Measurements from ENCODE around the gene CHMP4B.
A peak's percentile ranks its signal among the peaks of the same experiment; 100 is the strongest.
"Not testable (repeated sequence)": the region's sequence is repeated elsewhere in the genome, so short reads cannot be mapped to it uniquely, and the experiment has no call there.

Gene CHMP4B

DNA sequence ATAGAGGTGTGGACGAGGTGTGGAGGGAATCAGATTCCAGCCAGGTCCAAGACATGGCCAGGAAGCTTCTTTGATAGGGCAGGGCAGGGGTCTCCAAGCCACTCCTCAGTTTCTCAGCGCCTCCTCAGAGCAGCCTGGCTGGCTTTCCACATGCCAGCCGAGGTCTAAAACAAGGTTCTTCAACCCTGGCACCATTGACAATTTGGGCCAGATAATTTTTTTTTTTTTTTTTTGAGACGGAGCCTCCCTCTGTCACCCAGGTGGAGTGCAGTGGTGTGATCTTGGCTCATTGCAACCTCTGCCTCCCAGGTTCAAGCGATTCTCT, 21.3 kb upstream of the CHMP4B start:
- DNase-seq (ENCODE audit: low read depth), result no peak

DNA sequence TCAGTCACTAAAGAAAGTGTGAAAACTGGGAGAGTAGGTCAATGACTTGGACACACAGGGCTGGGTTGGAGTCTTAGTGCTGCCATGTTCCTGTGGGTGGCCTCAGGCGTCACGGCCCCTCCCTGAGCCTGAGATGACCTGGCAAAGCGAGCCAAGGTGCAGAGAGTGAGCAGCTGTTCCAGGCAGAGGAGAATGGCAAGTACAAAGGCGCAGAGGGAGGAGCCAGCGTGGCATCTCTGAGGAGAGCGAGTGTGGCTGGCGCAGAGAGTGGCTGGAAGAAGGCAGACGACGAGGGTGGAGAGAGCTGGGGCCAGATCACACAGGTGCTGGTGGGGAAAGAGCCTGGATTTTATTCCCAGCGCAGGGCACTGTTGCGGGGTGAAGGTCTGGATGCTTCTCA, 20.6 kb upstream of the CHMP4B start:
- no peak for DNase-seq (ENCODE audit: low read depth)

DNA sequence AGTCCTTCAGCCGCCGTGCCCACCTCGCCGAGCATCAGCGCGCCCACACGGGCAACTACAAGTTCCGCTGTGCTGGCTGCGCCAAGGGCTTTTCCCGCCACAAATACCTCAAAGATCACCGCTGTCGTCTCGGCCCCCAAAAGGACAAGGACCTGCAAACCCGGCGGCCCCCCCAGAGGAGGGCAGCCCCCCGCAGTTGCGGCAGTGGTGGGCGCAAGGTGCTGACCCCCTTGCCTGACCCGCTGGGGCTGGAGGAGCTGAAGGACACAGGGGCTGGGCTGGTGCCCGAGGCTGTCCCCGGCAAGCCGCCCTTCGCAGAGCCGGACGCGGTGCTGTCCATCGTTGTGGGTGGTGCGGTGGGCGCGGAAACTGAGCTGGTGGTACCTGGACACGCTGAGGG, 20.1 kb upstream of the CHMP4B start:
- no peak for DNase-seq (ENCODE audit: low read depth)

DNA sequence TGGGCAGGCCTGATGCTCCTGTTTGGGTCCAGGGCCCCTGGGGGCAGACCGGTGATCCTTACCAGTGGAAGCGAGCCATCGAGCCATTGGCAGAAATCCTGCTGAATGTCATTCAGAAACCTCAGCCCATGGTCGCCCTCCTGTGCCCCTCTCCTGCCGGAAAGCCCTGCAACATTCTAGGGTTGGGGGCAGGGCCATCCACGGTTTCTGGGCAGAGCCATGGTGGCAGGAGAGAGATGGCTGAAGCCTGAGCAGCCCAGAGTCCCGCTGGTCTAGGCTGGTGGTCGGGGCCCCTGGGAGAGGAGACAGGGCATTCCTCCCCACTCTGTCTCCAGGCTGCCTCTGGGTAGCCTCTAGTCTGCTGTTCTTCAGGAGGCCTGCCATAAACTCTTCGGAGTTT, 19.6 kb upstream of the CHMP4B start:
- no peak for DNase-seq (ENCODE audit: low read depth)

DNA sequence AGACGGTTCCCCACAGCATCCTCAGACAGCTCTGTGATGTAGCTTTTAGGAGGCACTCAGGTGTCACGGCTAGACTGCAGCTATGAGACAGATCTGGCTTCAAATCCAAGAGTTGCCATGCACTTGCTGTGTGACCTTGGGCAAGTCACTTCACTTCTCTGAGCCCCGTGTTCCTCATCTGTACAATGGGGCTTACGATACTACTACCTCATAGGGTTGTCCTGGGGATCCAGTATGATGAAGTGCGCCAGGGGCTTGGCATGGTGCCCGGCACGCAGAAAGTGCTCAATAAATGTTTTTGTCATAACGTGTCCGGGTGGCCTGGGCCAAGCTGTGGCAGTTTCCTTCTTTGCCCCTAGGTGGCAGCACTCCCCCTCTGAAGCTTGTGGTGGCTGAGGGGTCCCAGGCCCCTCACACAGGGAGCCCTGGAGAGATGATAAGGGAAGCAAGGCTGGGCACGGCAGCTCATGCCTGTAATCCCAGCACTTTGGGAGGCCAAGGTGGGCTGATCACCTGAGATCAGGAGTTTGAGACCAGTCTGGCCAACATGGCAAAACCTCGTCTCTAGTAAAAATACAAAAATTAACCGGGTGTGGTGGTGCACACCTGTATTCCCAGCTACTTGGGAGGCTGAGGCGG, 19.1 kb upstream of the CHMP4B start:
- no peak for DNase-seq (ENCODE audit: low read depth)

DNA sequence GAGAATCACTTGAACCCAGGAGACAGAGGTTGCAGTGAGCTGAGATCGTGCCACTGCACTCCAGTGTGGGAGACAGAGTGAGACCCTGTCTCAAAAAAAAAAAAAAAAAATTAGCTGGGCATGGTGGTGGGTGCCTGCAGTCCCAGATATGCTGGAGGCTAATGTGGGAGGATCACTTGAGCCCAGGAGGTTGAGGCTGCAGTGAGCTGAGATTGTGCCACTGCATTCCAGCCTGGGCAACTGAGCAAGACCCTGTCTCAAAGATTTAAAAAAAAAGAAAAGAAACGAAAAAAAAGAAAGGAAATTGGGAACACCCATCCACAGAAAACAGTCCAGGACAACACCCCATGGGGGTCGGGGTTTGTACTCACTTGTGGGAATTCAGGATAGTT, 18.6 kb upstream of the CHMP4B start:
- DNase-seq (ENCODE audit: low read depth), result not testable (repeated sequence)

DNA sequence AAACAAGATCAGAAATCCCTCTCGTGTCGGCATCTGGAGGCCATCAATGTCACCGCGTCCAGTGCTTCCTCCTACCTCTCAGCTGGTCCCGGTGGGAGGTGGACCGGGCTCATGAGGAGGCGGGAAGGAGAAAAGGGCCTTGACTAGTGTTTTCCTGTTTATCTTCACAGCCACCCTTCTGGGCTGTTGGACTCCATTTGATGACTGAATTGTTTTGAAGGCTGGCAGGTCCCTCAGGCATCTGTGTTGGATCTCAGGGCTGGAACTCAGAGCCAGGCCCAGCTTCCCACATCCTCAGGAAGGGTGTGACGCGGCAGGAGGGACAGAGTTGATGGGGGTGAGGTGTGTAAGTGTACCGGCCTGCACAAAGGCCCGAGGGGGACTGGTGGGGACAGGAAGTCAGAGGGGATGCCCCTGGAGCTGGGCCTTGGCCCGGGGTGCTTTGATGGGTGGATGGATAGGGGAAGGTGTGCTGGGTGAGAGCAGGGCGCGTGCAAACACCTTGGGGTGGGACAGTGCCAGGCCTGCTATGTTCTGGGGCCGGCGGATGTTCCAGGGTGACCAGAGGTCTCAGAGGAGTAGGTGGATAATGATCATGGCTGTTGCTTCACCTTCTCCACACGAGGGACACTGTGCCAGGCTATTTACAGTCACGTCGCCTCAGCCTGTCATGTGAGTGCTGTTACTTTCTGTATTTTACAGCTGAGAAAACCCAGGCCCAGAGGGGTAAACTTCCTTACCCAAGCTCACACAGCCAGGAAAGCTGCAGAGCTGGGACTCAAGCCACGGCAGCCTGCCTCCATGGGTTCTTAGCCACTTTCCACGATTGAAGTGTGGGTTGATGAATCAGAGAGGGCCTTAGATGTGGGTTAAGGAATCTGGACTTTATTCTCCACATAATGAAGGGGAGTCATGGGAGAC, 17.9 kb upstream of the CHMP4B start:
- DNase-seq (ENCODE audit: low read depth), result peak; percentile 18

DNA sequence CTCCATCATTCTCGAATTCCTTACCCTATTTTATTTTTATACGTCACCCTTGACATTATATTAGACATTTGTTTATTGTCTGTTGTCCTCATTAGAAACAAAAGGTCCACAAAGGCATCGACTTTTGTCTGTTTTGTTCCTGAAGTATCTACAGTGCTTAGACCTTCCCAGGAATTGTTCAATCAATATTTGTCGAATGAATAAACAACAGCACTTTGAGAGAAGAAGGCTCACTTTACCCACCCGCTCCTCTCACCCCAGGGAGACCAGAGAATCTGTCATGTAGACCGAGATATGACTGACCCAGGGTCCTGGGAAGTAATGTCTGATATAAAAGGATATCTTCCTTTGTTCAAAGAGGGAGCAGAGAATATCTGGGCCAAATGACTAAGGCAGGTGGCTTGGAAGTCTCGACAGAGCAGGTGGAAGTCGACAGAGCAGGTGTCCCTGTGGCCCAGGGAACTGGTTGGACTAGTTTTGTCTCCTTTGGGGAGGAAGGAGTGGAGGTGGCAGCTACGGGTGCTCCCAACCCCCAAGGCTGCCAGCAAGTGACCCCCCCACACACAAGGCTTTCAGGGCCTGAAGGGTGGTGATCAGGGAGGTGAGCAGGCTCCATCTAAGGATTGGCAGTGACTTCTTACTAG, 14.8 kb upstream of the CHMP4B start:
- DNase-seq (ENCODE audit: low read depth), result no peak

DNA sequence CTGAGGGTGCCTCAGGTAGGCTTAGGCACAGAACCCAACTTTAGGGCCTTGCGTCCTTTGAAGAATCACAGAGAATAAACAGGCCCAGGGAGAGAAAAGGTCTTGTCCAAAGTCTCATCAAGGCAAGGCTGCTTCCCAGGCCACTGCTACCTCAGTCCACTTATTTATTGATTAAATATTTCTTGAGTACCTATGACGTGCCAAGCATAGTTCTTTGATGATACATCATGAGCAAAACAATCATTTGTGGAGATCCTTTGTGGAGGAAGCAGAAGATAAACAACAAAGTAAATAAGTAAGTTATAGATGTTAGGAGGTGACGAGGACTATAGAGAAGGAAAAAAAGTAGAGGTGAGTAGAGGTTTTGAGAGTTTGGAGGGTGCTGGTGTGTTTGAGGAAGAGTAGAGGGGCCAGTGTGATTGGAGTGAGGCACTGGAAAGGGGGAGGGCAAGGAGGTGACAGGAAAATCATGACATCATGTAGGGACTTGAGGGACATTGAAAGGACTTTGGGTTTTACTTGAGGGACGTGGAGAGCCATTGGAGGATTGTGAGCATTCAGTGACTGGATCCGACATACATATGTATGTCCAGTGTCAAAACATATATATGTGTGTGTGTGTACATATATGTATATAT, 14.1 kb upstream of the CHMP4B start:
- no peak for DNase-seq (ENCODE audit: low read depth)

DNA sequence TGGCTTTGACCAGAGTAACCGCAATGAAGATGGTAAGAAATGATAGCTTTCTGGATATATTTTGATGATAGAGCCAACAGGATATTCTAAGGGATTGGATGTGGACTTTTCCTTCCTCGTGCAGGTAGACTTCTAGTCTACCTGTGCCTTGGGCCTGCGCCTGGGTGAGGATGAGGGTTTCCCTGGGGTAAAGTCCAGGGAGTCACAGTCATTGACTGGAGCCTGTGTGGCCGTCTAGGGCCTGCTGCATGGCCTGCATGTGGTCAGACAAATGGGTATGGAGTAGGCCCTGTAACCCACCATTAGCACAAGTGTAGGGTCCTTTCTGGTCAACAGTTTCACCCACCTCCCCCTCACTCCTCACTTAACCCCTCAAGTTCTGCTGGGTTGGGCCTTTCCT, 12.7 kb upstream of the CHMP4B start:
- DNase-seq (ENCODE audit: low read depth), result no peak

DNA sequence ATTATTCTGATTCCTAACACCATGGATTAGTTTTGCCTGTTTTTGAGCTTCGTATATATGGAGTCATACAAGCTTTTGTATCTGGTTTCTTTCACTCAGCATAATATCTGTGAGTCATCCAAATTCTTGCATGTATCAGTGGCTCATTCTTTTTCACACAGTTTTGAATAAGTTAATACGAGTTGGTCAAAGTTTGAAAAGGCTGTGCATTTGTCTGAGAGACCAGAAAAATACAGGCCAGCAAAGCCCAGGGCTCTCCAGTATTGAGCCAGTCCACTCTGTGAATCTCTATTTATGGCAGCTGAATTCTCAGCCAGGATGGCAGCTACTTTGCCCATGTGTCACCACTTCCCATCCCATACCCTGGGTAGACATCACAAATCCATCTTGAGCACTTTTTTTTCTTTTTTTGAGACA, 7.2 kb upstream of the CHMP4B start:
- peak; percentile 61 for DNase-seq (ENCODE audit: low read depth)

DNA sequence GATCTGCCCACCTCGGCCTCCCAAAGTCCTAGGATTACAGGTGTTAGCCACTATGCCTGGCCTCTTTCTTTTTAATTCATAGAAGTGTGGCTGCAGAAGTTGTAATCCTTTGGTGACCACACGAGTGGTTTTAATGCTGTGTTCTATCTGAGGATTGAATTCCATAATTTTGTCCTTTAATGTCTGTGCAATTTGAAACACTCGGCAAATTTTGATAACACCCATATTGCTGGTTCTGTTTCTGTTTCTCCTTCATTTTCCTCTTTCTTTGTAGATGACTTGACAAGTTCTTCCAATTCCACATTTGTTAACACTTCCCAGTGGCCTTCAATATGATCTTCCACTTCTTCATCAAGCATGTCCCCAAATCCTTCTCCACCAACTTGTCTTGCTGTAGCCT, 2.8 kb upstream of the CHMP4B start:
- no peak for DNase-seq (ENCODE audit: low read depth)

DNA sequence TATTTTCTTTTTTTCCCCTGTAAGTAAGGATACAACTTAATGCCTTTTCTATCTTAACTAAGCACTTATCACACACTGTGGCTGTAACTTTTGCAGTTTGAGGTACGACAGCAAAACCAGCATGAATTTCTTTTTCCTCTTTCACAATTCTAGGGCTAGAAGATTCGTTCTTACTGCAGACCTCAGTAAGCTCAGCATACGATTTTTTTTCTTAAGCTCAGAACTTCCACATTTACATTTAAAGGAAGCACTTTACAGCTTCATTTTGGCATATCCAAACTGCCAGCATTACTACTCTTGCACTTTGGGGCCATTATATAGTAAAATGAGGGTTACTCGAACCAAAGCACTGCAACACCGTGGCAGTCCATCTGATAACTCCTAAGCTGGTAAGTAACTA, 889 bp upstream of the CHMP4B start:
- DNase-seq (ENCODE audit: low read depth), result no peak

DNA sequence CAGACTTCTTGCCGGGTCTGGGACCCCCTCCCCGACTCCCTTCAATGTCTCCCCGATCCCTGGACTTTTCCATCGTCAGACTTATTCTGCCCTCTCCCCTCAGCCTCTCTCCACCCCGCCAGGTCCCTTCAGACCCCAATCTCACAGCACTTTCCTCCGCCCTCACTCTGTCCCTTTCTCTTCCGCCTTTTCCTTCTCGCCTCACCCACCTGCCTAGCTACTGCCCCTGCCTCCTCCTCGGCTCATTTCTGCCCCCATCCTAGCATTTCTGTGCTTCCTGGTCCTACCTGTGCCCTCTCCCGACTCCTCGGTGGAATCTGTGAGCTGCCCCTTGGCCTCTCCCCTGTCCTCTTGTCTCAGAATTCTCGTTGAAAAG, 616 bp downstream of the CHMP4B start:
- no peak for DNase-seq (ENCODE audit: low read depth)

DNA sequence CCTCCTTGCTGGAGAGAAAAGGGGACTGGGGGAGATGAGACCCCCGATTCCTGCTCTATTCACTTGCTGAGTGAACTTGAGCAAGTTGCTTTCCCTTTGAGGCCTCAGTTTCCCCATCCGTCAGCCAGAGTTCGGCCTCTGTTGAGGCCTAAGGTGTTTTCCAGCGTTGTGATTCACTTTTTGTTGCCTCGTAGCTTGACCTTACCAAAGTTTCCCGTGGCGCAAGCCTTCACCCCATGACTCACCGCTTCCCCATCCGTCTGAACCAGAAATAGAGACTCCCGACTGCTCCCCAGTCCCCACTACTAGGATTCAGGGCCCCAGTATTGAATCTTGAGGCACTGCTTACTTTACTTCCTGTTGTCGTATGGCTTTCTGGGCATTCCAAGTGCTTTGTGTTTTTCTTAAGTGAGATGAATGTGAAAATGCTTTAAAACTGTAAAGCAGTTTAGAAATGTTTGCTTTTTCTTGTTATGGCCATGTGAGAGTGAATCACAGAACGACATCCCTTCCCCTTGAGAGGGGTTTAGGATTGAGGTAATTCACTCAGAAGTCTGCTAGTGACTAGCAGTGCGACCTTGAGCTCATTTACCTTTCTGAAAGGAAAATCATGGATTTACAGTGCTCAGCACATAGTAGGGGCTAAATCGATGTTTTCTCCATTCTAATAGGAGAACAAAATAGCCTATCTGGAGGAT, 1.2 kb downstream of the CHMP4B start:
- DNase-seq (ENCODE audit: low read depth), result peak; percentile 82

DNA sequence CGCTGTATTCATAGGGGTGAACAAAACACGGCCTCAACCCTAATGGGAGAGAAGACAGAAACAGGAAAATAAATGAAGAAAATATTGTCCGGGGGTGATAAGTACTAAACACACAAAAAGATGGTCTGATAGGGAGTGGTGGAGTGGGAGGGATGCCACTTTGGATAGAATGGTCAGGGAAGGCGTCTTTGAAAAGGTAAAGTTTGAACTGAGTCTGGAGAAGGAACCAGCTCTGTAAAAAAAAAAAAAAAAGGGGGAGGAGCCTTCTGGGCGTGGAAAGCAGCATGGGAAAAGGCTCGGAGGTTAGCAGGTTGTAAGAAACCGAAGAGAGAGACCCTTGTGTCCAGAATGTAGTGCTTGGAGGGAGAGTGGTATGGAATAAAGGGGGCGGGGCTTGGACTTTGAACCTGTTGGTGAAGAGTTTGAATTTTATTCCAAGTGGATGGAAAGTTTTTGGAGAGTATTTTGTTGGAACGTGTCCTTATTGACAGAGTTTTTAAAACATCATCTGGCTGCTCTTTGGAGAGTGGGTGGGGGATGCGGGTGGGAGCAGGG, 1.8 kb downstream of the CHMP4B start:
- DNase-seq (ENCODE audit: low read depth), result no peak

DNA sequence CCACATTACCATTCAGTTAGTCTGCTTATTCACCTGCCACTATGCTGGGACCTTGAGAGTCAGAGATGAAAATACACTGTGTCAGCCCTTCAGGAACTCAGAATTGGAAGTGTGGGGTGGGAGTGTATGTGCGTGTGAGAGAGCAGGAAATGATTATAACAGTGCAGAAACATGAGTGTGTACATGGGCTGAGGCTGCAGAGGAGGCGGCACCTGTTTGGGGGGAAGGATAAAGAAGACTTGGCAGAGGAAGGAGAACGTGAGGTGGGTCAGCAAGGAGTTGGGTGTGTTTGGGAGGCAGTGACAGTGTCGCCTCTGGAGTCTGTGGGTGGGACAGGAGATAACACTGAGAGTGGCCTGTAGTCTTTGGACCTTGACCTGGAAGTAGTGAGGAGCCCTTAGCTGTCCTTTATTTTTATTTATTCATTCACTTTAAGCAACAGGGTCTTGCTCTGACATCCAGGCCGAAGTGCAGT, 3.1 kb downstream of the CHMP4B start:
- DNase-seq (ENCODE audit: low read depth), result no peak

DNA sequence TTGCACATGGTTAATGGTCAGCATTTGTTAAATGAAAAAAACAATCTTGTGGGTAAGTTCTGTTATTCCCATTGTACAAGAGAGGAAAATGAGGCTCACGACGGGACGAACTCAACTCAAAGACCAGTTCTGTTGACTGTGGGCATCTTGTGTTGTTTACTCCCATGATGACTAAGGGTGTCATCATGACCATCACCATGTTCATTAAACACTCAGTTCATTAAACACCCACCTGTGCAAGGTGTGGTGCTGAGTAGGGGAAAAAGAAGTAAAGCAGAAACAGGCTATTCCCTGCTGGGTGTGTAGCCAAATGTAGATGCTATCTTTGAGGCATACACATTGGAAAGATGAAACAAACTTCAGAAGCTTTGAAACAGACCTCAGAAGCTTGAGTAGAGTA, 4.5 kb downstream of the CHMP4B start:
- DNase-seq (ENCODE audit: low read depth), result no peak

DNA sequence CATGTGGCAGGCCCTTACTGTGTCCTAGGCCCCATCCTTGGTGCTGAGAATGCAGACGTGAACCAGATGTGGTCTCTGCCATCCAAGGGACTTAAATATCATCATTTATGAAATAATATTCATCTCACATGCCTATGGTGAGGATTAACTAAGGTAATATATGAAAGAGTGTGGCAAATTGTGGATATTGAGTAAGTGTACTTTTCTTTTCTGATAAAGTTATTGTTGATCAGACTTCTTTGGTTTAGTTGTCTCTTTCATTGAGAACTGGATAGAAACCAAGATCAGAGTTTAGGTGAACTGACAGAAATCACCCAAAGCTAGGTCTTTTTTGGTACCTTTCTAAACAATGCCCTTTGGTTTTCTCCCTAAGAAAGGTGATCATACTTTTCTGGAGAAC, 5.0 kb downstream of the CHMP4B start:
- no peak for DNase-seq (ENCODE audit: low read depth)

DNA sequence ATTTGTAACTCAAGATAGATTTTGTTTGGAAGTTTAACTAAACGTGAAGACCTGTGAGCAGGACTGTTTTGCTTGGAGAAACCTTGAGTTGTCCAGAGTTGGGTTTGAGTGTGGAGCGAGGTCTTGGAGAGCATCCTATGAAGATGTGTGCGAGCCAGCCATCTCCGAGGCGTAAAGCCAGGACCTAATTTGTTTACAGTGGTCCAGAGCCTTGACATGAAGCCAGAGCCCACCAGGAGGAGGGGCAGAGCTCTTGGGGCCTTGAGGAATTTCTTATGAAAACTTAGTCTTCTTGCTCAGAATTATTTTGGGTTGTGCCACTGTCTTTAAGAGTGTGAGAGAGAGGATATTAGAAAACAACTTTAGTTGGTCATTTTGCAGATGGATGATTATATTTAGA, 6.3 kb downstream of the CHMP4B start:
- DNase-seq (ENCODE audit: low read depth), result no peak

DNA sequence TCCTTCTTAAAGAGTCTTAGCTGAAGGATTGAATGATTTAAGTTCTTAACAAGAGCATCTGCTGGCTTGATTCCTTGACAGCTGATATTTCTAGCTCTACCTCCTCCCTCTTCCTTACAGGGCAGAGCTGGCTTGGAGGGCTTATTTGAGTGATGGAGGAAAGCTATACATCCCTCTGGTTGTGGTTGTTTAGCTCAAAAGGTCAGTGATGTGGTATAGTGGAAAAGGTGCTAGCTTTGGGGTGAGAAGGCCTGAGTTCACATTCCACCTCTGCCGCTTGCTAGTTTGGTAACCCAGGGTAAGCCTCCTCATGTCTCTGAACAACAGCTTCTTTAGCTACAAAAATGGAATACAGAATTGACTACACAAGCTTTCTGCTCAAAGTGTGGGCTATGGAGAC, 8.3 kb downstream of the CHMP4B start:
- DNase-seq (ENCODE audit: low read depth), result no peak

DNA sequence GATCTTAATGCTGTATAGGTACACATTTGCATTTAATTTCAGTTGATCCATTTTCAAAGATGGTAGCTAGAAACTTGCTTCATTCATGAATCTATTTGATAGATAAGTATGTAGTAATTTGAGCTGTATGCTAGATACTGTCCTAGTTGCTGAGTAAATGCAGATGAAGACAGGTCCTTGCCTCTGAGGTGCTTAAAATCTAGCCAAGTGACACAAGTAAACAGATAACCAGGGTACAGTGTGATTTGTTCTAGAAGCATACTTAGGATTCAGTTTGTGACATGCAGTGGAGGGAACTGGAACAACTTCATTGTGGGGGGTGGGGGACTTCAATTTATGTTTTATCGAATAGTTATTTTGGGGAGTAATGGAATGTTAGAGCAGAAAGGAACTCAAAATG, 9.2 kb downstream of the CHMP4B start:
- DNase-seq (ENCODE audit: low read depth), result no peak

Measured in stromal cell of bone marrow (primary cell).